Esophagus muscularis mucosa (tissue), 4 donors: ENCODE measurements around the gene GDA.

ENCODE experiments used
- CTCF ChIP-seq, 3 experiments: fragments of 200-600 bp in 2 of 3; fragments of 450-650 bp in 1 of 3; sonication (generic) in 2 of 3; IDR thresholded peaks; one replicate each; pipeline ENCODE4 v1.5.1; 2017 to 2019; ENCODE audit warnings: antibody characterized with exemption in 3 of 3, mild to moderate bottlenecking in 2 of 3, moderate library complexity in 1 of 3
- EP300 ChIP-seq: sonication (generic); formaldehyde crosslinking; IDR thresholded peaks from one replicate; pipeline ENCODE4 v1.6.1; 2017; ENCODE audit warnings: antibody characterized with exemption
- POLR2AphosphoS5 ChIP-seq, 2 donors: sonication (generic); formaldehyde crosslinking; IDR thresholded peaks; one replicate each; pipeline ENCODE4 v1.6.1; 2017; ENCODE audit warnings: antibody characterized with exemption in 2 of 2

DNA sequence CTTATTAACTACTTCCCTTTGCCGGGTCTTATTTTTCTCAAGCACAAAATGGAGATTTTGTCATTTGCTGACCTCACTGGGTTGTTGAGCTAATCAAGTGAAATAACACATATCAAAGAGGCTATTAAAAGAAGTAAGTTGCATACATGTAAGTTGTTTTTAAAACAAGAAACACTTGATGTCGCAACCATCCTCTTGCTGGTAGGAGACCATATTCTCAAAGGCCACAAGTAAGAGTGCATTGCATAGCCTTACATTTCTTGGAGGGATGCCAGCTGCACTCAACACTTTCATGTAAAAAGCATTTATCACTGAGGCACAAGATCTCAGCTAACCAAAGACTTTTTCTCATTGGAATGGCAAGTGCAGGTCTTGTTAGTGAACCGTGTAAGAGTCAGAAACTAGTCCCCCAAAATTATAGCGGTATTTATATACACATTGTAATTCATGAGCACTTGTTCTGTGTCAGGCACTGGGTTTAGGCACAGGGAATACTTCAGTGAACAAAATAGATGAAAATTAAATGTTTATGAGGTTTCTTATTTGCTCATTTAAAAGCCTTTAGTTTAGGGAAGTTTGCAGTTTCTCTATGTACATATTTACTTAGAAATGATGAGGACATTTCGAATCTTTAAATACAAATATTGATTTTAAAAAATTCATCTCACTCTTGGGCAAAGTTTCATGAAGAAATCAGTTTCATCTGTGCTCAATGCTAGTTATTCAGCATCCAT, 143.8 kb downstream of the GDA start:
- TF ChIP-seq CTCF (IDR thresholded peaks at IDR 0.05) (no peak), POLR2AphosphoS5 (IDR thresholded peaks at IDR 0.05) (no peak), EP300 (no peak)
